GM23338 (cell line): ENCODE measurements around the gene CDH15. TPM values are rescaled to one million over a fixed set of nuclear protein-coding genes. Genes with fewer than 3 reads are reported as not detected.

Experiments
- ATAC-seq: fragments of 200-7000 bp; cut with Tn5 transposase; 3 replicates; pipeline ENCODE4 v1.9.1; 2020
- DNase-seq: peaks from one replicate; pipeline ENCODE4 v3.0.0-alpha.2; 2015; ENCODE audit warnings: low spot score
- H2AFZ ChIP-seq: fragments of 200-600 bp; sonication (generic); 2 replicates; pipeline ENCODE4 v1.8.0; 2016; ENCODE audit warnings: antibody characterized with exemption, mild to moderate bottlenecking, moderate library complexity
- H3F3A ChIP-seq: fragments of 200-600 bp; sonication (generic); replicated peaks from 2 replicates; pipeline ENCODE4 v1.8.0; 2017; ENCODE audit warnings: antibody characterized with exemption, mixed run types, low read depth
- H3K27ac ChIP-seq: fragments of 200-600 bp; sonication (generic); 2 replicates; pipeline ENCODE4 v1.6.1; 2016; ENCODE audit warnings: low read depth
- H3K27me3 ChIP-seq: fragments of 200-600 bp; sonication (generic); 2 replicates; pipeline ENCODE4 v1.8.0; 2016; ENCODE audit warnings: mild to moderate bottlenecking, mixed run types, moderate library complexity; ENCODE audit not compliant: insufficient read depth
- H3K36me3 ChIP-seq: fragments of 200-600 bp; sonication (generic); 2 replicates; pipeline ENCODE4 v1.8.0; 2016; ENCODE audit warnings: mild to moderate bottlenecking; ENCODE audit not compliant: insufficient read depth
- H3K4me1 ChIP-seq: fragments of 200-600 bp; sonication (generic); 2 replicates; pipeline ENCODE4 v1.8.0; 2016; ENCODE audit warnings: mild to moderate bottlenecking, moderate library complexity; ENCODE audit not compliant: insufficient read depth
- H3K4me2 ChIP-seq: fragments of 200-600 bp; sonication (generic); 2 replicates; pipeline ENCODE4 v1.7.1; 2017; ENCODE audit warnings: mixed run types
- H3K4me3 ChIP-seq: fragments of 200-600 bp; sonication (generic); 2 replicates; pipeline ENCODE4 v1.6.1; 2016; ENCODE audit warnings: mixed run types
- H3K79me2 ChIP-seq: fragments of 200-600 bp; sonication (generic); replicated peaks from 2 replicates; pipeline ENCODE4 v1.8.0; 2017; ENCODE audit warnings: mild to moderate bottlenecking; ENCODE audit not compliant: insufficient read depth
- H3K9me2 ChIP-seq: fragments of 200-600 bp; sonication (generic); 2 replicates; pipeline ENCODE4 v1.8.0; 2017; ENCODE audit not compliant: insufficient read depth
- H4K20me1 ChIP-seq: fragments of 200-600 bp; sonication (generic); replicated peaks from 2 replicates; pipeline ENCODE4 v1.8.0; 2017; ENCODE audit warnings: mild to moderate bottlenecking; ENCODE audit not compliant: insufficient read depth
- H3K27ac Mint-ChIP-seq: 2 replicates; pipeline ENCODE4 v1.8.0; 2020; ENCODE audit warnings: inconsistent platforms, mild to moderate bottlenecking, moderate library complexity, mixed read lengths
- H3K27me3 Mint-ChIP-seq: 3 replicates; pipeline ENCODE4 v1.8.0; 2022; ENCODE audit warnings: low read depth, mild to moderate bottlenecking, moderate library complexity, mixed read lengths, inconsistent platforms; ENCODE audit not compliant: insufficient read depth, poor library complexity
- H3K36me3 Mint-ChIP-seq: 3 replicates; pipeline ENCODE4 v1.8.0; 2021; ENCODE audit warnings: low read depth, mild to moderate bottlenecking, inconsistent platforms, moderate library complexity, mixed read lengths
- H3K4me1 Mint-ChIP-seq: 3 replicates; pipeline ENCODE4 v1.8.0; 2020; ENCODE audit warnings: mild to moderate bottlenecking, inconsistent platforms, mixed read lengths
- H3K4me3 Mint-ChIP-seq: 3 replicates; pipeline ENCODE4 v1.8.0; 2021; ENCODE audit warnings: moderate library complexity, mild to moderate bottlenecking, inconsistent platforms, mixed read lengths
- H3K9me3 Mint-ChIP-seq: 3 replicates; pipeline ENCODE4 v1.8.0; 2020; ENCODE audit warnings: moderate library complexity, mild to moderate bottlenecking, inconsistent platforms, mixed read lengths
- CREB1 ChIP-seq: fragments of 250-450 bp; sonication (Bioruptor Pico); IDR thresholded peaks from 2 replicates; pipeline ENCODE4 v1.5.0; 2020; ENCODE audit warnings: low read depth, mild to moderate bottlenecking, moderate library complexity
- EZH2 ChIP-seq: fragments of 200-600 bp; sonication (generic); IDR thresholded peaks from one replicate; pipeline ENCODE4 v1.8.0; 2017; ENCODE audit warnings: antibody characterized with exemption, mild to moderate bottlenecking, low read depth; ENCODE audit not compliant: unreplicated experiment
- EZH2phosphoT487 ChIP-seq: fragments of 200-600 bp; sonication (generic); IDR thresholded peaks from one replicate; pipeline ENCODE4 v1.8.1; 2018; ENCODE audit warnings: antibody characterized with exemption; ENCODE audit not compliant: unreplicated experiment
- JUNB ChIP-seq: IDR thresholded peaks from one replicate; pipeline ENCODE4 v1.6.1; 2016; ENCODE audit warnings: antibody characterized with exemption; ENCODE audit not compliant: unreplicated experiment
- NANOG ChIP-seq: IDR thresholded peaks from 2 replicates; pipeline ENCODE4 v1.6.1; 2016; ENCODE audit warnings: antibody characterized with exemption, borderline replicate concordance
- POLR2AphosphoS5 ChIP-seq: IDR thresholded peaks from 2 replicates; pipeline ENCODE4 v1.6.1; 2016; ENCODE audit warnings: antibody characterized with exemption, low read depth
- REST ChIP-seq: IDR thresholded peaks from one replicate; pipeline ENCODE4 v1.6.1; 2018; ENCODE audit warnings: antibody characterized with exemption; ENCODE audit not compliant: unreplicated experiment
- STAT1 ChIP-seq: IDR thresholded peaks from one replicate; pipeline ENCODE4 v1.6.1; 2016; ENCODE audit warnings: antibody characterized with exemption; ENCODE audit not compliant: unreplicated experiment
- ZNF114 ChIP-seq: fragments of 250-450 bp; sonication (Bioruptor Pico); IDR thresholded peaks from 2 replicates; pipeline ENCODE4 v1.5.0; 2020; ENCODE audit warnings: mild to moderate bottlenecking, moderate library complexity
- ZNF331 ChIP-seq: fragments of 250-450 bp; sonication (Bioruptor Pico); IDR thresholded peaks from 2 replicates; pipeline ENCODE4 v1.5.0; 2020; ENCODE audit warnings: low read depth, mild to moderate bottlenecking, moderate library complexity
- ZNF462 ChIP-seq: fragments of 250-450 bp; sonication (Bioruptor Pico); IDR thresholded peaks from 2 replicates; pipeline ENCODE4 v1.5.0; 2020; ENCODE audit warnings: mild to moderate bottlenecking, moderate library complexity
- polyA plus RNA-seq: library from polyadenylated mRNA; unstranded; fragments of >200 nt; fragmentation: Nextera tagmentation; extraction: Ambion mirVana; gene quantifications from 2 replicates; pipeline ENCODE4 v1.2.1, GENCODE V29; 2016
- total RNA-seq: library from RNA; depleted of rRNA; stranded (reverse); fragments of >200 nt; shearing (Covaris generic); gene quantifications from 2 replicates; pipeline ENCODE4 v1.2.3, GENCODE V29; 2014
- TF ChIP-seq, protein P1 (sequence below), 2 experiments: fragments of 200-600 bp in 1 of 2; sonication (generic) in 1 of 2; conservative IDR thresholded peaks; 2 replicates each; pipeline versions ENCODE4 v1.5.1 to v1.6.1; 2016 to 2017; ENCODE audit warnings: antibody characterized with exemption in 2 of 2, low read depth in 2 of 2, mild to moderate bottlenecking in 2 of 2, moderate library complexity in 1 of 2
- TF ChIP-seq, protein P2 (sequence below): IDR thresholded peaks from 2 replicates; pipeline ENCODE4 v1.6.1; 2016; ENCODE audit warnings: antibody characterized with exemption

The CDH15 gene
- total and polyA plus RNA-seq, 2 experiments from 2014 or later: 0.61 to 1.0 TPM

DNA sequence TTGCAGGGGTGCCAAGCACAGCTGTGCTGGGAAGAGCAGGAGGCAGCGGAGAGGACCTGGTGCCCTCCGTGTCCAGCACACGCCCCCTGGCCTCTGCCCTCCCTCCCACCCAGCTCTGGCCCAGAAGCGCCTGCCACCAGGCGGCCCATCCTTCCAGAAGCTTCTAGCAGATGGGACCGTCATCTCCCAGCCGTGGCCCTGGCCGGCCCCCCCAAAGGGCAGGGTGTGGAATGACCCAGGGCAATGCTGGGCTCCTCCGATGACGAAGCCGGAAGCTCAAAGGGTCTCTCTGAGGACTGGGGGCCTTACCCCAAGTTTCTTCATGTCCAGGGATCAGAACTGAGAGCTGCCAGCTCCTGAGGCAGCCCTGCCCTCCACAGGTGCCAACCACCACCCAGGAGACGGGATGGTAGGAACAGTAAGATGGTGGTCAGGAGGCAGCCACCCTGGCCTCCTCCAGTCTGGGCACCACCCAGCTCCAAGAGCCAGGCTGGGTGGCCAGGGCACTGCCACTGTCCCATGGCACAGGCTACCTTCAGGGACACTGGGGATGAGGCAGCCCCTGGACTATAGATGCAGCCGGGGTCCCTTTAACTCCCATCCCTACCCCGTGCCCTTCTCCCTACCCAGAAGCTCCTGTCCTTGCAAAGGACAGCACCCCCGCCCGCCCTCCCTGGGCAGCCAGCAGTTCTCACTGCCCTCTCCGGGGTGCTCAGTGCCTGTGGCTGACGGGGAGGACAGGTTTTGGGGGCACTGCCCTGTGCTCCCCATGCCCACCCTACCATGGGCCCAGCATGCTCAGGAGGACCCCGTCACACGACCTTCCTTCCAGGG lies 6.5 kb upstream of the CDH15 start:
- Mint-ChIP-seq H3K4me1 (peaks cover 3% of the 10 kb centered on the region; the same call in 1 of the 3 replicates), H3K36me3 (no peaks in the 10 kb centered on the region; the same call in 2 of the 3 replicates), H3K9me3 (peaks cover 2% of the 10 kb centered on the region; the same call in 2 of the 3 replicates), H3K27ac (no peak overlapping the region), H3K27me3 (peaks cover 2% of the 10 kb centered on the region), H3K4me3 (no peak overlapping the region)
- DNase-seq (no peak), ATAC-seq (no peak)
- H3K4me3 ChIP-seq: no peak overlapping the region
- H2AFZ ChIP-seq: no peak overlapping the region
- no peaks in the 10 kb centered on the region; the same call in 1 of the 2 replicates for H4K20me1 ChIP-seq
- H3K27me3 ChIP-seq: no peaks in the 10 kb centered on the region
- H3K27ac ChIP-seq: no peak overlapping the region
- TF ChIP-seq STAT1 (no peak), CREB1 (CRISPR knock-in tag) (no peak), EZH2phosphoT487 (no peak), POLR2AphosphoS5 (no peak), JUNB (no peak), NANOG (no peak), REST (no peak), ZNF114 (CRISPR knock-in tag) (no peak), ZNF462 (CRISPR knock-in tag) (no peak), EZH2 (no peak), ZNF331 (CRISPR knock-in tag) (no peak)
- TF ChIP-seq, protein P1, sequence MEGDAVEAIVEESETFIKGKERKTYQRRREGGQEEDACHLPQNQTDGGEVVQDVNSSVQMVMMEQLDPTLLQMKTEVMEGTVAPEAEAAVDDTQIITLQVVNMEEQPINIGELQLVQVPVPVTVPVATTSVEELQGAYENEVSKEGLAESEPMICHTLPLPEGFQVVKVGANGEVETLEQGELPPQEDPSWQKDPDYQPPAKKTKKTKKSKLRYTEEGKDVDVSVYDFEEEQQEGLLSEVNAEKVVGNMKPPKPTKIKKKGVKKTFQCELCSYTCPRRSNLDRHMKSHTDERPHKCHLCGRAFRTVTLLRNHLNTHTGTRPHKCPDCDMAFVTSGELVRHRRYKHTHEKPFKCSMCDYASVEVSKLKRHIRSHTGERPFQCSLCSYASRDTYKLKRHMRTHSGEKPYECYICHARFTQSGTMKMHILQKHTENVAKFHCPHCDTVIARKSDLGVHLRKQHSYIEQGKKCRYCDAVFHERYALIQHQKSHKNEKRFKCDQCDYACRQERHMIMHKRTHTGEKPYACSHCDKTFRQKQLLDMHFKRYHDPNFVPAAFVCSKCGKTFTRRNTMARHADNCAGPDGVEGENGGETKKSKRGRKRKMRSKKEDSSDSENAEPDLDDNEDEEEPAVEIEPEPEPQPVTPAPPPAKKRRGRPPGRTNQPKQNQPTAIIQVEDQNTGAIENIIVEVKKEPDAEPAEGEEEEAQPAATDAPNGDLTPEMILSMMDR (conservative IDR thresholded peaks at IDR 0.05; ENCODE audit: low read depth in 2 of 2): no peak
- TF ChIP-seq, protein P2, sequence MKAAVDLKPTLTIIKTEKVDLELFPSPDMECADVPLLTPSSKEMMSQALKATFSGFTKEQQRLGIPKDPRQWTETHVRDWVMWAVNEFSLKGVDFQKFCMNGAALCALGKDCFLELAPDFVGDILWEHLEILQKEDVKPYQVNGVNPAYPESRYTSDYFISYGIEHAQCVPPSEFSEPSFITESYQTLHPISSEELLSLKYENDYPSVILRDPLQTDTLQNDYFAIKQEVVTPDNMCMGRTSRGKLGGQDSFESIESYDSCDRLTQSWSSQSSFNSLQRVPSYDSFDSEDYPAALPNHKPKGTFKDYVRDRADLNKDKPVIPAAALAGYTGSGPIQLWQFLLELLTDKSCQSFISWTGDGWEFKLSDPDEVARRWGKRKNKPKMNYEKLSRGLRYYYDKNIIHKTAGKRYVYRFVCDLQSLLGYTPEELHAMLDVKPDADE: no peak
- H3K36me3 ChIP-seq: no peaks in the 10 kb centered on the region
- no peaks in the 10 kb centered on the region for H3K79me2 ChIP-seq
- H3F3A ChIP-seq: no peaks in the 10 kb centered on the region
- H3K4me1 ChIP-seq: no peaks in the 10 kb centered on the region
- H3K9me2 ChIP-seq: no peaks in the 10 kb centered on the region
- no peak overlapping the region for H3K4me2 ChIP-seq
